ENCODE results near the gene TRMT11.

Gene TRMT11

GRCh38 chr6:126040394-126040793 lies 54.1 kb downstream of the TRMT11 start:
- Histone ChIP-seq H3K4me3 (replicated peaks; ENCODE audit: insufficient read depth, low read length) (no peak overlapping the region), H3K27ac (replicated peaks) (no peak overlapping the region; the same call in 1 of the 2 replicates), H3K27me3 (ENCODE audit: insufficient read depth, poor library complexity, severe bottlenecking) (no peaks in the 10 kb centered on the region)
- no peak for TF ChIP-seq POLR2AphosphoS5 (IDR thresholded peaks at IDR 0.05; ENCODE audit: low read depth)
- no peak for DNase-seq (ENCODE audit: low read depth in 1 of 2, low spot score in 1 of 2)

GRCh38 chr6:126040826-126041225 lies 54.5 kb downstream of the TRMT11 start:
- H3K27me3 ChIP-seq (ENCODE audit: insufficient read depth, poor library complexity, severe bottlenecking), result no peaks in the 10 kb centered on the region
- TF ChIP-seq REST (IDR thresholded peaks at IDR 0.05; ENCODE audit: insufficient replicate concordance, low read depth) (no peak), SPI1 (IDR thresholded peaks at IDR 0.05; ENCODE audit: borderline replicate concordance, low read depth) (peak; percentile 45; the same call in 1 of the 2 replicates)
- peak; percentile 29 to 38 for DNase-seq (ENCODE audit: low read depth in 1 of 2, low spot score in 1 of 2)
- H3K27ac ChIP-seq (replicated peaks), result no peak overlapping the region; the same call in 1 of the 2 replicates
- H3K4me3 ChIP-seq (replicated peaks; ENCODE audit: insufficient read depth, low read length), result no peak overlapping the region

- no peak overlapping the region for H3K27ac ChIP-seq (replicated peaks)
- no peak for DNase-seq (ENCODE audit: low read depth in 1 of 2, low spot score in 1 of 2)
- no peaks in the 10 kb centered on the region for H3K27me3 ChIP-seq (ENCODE audit: insufficient read depth, poor library complexity, severe bottlenecking)
- H3K4me3 ChIP-seq (replicated peaks; ENCODE audit: insufficient read depth, low read length), result no peak overlapping the region
- no peak for TF ChIP-seq REST (IDR thresholded peaks at IDR 0.05; ENCODE audit: insufficient replicate concordance, low read depth)
- no peak for TF ChIP-seq POLR2AphosphoS5 (IDR thresholded peaks at IDR 0.05; ENCODE audit: low read depth)
- TF ChIP-seq GABPA (IDR thresholded peaks at IDR 0.05; ENCODE audit: low read depth), result no peak
- no peak for TF ChIP-seq SPI1 (IDR thresholded peaks at IDR 0.05; ENCODE audit: borderline replicate concordance, low read depth)
- no peak for TF ChIP-seq CTCF (IDR thresholded peaks at IDR 0.05; ENCODE audit: insufficient read depth, low read length)
Observed at GRCh38 chr6:126041516-126041915, 55.2 kb downstream of the TRMT11 start.

- no peak overlapping the region for H3K4me3 ChIP-seq (replicated peaks; ENCODE audit: insufficient read depth, low read length)
- no peaks in the 10 kb centered on the region for H3K27me3 ChIP-seq (ENCODE audit: insufficient read depth, poor library complexity, severe bottlenecking)
- no peak overlapping the region for H3K27ac ChIP-seq (replicated peaks)
- TF ChIP-seq GABPA (IDR thresholded peaks at IDR 0.05; ENCODE audit: low read depth), result no peak
- no peak for DNase-seq (ENCODE audit: low read depth in 1 of 2, low spot score in 1 of 2)
Observed at GRCh38 chr6:126042001-126042419, 55.7 kb downstream of the TRMT11 start.

GRCh38 chr6:126047648-126048047 lies 61.3 kb downstream of the TRMT11 start:
- TF ChIP-seq CTCF (IDR thresholded peaks at IDR 0.05; ENCODE audit: insufficient read depth, low read length), result no peak
- no peak for TF ChIP-seq REST (IDR thresholded peaks at IDR 0.05; ENCODE audit: insufficient replicate concordance, low read depth)
- no peak for TF ChIP-seq POLR2AphosphoS5 (IDR thresholded peaks at IDR 0.05; ENCODE audit: low read depth)
- no peak for TF ChIP-seq SPI1 (IDR thresholded peaks at IDR 0.05; ENCODE audit: borderline replicate concordance, low read depth)
- no peak for TF ChIP-seq GABPA (IDR thresholded peaks at IDR 0.05; ENCODE audit: low read depth)
- Histone ChIP-seq H3K27me3 (ENCODE audit: insufficient read depth, poor library complexity, severe bottlenecking) (no peaks in the 10 kb centered on the region), H3K27ac (replicated peaks) (no peak overlapping the region), H3K4me3 (replicated peaks; ENCODE audit: insufficient read depth, low read length) (no peak overlapping the region)
- DNase-seq (ENCODE audit: low read depth in 1 of 2, low spot score in 1 of 2), result no peak
